Choroid plexus epithelial cell (primary cell): ENCODE measurements around the gene NLGN1.

Experiments
- DNase-seq: peaks from one replicate; pipeline ENCODE4 v3.0.0-alpha.2; 2010; ENCODE audit warnings: low read depth
- H3K4me3 ChIP-seq: 2 replicates; pipeline ENCODE4 v1.5.1; 2011; ENCODE audit warnings: low read depth, mild to moderate bottlenecking, control low read depth, low read length, moderate library complexity
- TF ChIP-seq, protein P1 (sequence below): conservative IDR thresholded peaks from 2 replicates; pipeline ENCODE4 v1.5.1; 2011; ENCODE audit warnings: low read depth, mild to moderate bottlenecking, control low read depth, inconsistent platforms, low read length, moderate library complexity

Gene NLGN1

DNA sequence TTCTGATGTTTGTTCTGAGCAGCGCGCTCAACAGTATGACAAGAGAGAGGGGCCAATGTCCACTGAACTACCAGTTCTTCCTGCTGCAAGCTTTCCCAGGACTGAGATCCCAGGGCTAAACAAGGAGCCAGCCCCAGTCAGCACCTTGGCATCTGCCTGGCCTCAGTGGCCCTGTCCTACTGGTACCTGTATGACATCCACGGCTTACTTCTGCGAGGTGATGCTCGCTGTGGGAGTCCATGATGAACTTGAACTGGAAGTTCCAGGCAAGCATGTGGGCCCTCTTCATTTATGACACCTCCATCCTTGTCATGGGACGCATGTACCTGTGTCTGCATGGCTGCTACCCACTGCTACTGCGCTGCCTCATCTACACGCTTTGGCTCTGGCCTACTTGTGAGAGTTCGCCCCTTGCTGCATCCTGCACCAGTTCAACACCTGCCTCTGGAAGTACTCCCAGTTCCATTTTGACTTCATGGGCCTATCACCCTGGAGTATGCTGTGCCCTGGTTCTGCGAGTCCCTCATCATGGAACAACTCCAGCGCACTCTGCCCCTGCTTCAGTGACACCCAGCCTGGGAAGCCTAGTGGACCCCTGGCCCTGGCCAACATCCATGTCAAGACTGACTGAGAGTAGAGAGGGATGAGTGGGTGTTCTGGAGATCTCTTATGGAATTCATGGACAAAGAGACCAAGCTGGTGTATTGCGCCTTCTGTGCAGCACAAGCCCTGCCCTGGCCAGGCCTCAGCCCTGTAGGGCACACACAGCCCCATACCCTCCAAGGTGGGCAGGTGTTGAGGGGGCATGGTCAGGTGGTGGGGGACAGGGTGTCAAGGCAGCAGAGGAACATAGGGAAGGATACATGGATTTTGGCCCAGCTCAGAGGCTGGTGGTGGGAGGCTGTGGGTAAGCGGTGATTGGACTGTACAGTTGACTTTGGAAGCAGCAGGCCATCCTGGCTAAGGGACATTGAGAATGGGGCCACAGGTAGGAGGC is 246.8 kb downstream of the NLGN1 start:
- no peak for DNase-seq
- TF ChIP-seq, protein P1, sequence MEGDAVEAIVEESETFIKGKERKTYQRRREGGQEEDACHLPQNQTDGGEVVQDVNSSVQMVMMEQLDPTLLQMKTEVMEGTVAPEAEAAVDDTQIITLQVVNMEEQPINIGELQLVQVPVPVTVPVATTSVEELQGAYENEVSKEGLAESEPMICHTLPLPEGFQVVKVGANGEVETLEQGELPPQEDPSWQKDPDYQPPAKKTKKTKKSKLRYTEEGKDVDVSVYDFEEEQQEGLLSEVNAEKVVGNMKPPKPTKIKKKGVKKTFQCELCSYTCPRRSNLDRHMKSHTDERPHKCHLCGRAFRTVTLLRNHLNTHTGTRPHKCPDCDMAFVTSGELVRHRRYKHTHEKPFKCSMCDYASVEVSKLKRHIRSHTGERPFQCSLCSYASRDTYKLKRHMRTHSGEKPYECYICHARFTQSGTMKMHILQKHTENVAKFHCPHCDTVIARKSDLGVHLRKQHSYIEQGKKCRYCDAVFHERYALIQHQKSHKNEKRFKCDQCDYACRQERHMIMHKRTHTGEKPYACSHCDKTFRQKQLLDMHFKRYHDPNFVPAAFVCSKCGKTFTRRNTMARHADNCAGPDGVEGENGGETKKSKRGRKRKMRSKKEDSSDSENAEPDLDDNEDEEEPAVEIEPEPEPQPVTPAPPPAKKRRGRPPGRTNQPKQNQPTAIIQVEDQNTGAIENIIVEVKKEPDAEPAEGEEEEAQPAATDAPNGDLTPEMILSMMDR: no peak
- H3K4me3 ChIP-seq: no peak overlapping the region

- no peak for DNase-seq
- no peak overlapping the region for H3K4me3 ChIP-seq
- TF ChIP-seq, protein P1: no peak
These were observed 253.1 kb downstream of the NLGN1 start for GRCh38 chr3:173650596-173650995.

DNA sequence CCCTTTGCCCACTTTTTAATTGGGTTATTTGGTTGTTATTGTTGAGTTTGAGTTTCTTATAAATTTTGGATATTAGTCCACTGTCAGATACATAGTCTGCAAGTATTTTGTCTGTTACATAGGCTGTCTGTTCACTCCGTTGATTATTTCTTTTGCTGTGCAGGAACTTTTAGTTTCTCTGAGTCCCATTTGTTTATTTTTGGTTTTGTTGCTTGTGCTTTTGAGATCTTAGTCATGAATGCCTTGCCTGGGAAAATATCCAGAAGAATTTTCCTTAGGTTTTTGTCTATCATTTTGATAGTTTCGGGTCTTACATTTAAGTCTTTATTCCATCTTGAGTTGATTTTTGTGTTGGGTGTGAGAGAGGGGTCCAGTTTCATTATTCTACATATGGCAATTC is 254.5 kb downstream of the NLGN1 start:
- DNase-seq: no peak
- H3K4me3 ChIP-seq: no peak overlapping the region
- TF ChIP-seq, protein P1: no peak

GRCh38 chr3:173653781-173654180 is 256.2 kb downstream of the NLGN1 start:
- no peak overlapping the region for H3K4me3 ChIP-seq
- TF ChIP-seq, protein P1: no peak
- DNase-seq: no peak

- TF ChIP-seq, protein P1: no peak
- DNase-seq: no peak
- H3K4me3 ChIP-seq: no peak overlapping the region
These were observed 262.4 kb downstream of the NLGN1 start for GRCh38 chr3:173659972-173660371.

GRCh38 chr3:173660645-173661299 is 263.2 kb downstream of the NLGN1 start:
- H3K4me3 ChIP-seq: no peak overlapping the region
- TF ChIP-seq, protein P1: no peak
- peak; percentile 6 for DNase-seq
